BLaER1 (cell line): ENCODE data around the gene SLC6A1.

Experiments used
- H3K27ac ChIP-seq: shearing (Covaris generic); formaldehyde crosslinking; 2 replicates; pipeline ENCODE4 v1.8.1; 2022
- H3K27me3 ChIP-seq: shearing (Covaris generic); formaldehyde crosslinking; 2 replicates; pipeline ENCODE4 v1.8.1; 2022
- H3K36me3 ChIP-seq: shearing (Covaris generic); formaldehyde crosslinking; 2 replicates; pipeline ENCODE4 v1.8.1; 2022
- H3K4me1 ChIP-seq: shearing (Covaris generic); formaldehyde crosslinking; 2 replicates; pipeline ENCODE4 v1.8.1; 2022
- H3K4me2 ChIP-seq: shearing (Covaris generic); formaldehyde crosslinking; 2 replicates; pipeline ENCODE4 v1.8.1; 2022
- H3K4me3 ChIP-seq: shearing (Covaris generic); formaldehyde crosslinking; 2 replicates; pipeline ENCODE4 v1.8.1; 2022
- H3K9ac ChIP-seq: shearing (Covaris generic); formaldehyde crosslinking; 2 replicates; pipeline ENCODE4 v1.8.1; 2022
- H3K9me3 ChIP-seq: shearing (Covaris generic); formaldehyde crosslinking; 2 replicates; pipeline ENCODE4 v1.8.1; 2022
- H4K20me1 ChIP-seq: shearing (Covaris generic); formaldehyde crosslinking; 2 replicates; pipeline ENCODE4 v1.8.1; 2022
- Cebpa-rat ChIP-seq: shearing (Covaris generic); IDR thresholded peaks from 2 replicates; pipeline ENCODE4 v1.8.1; 2022

Gene SLC6A1

DNA sequence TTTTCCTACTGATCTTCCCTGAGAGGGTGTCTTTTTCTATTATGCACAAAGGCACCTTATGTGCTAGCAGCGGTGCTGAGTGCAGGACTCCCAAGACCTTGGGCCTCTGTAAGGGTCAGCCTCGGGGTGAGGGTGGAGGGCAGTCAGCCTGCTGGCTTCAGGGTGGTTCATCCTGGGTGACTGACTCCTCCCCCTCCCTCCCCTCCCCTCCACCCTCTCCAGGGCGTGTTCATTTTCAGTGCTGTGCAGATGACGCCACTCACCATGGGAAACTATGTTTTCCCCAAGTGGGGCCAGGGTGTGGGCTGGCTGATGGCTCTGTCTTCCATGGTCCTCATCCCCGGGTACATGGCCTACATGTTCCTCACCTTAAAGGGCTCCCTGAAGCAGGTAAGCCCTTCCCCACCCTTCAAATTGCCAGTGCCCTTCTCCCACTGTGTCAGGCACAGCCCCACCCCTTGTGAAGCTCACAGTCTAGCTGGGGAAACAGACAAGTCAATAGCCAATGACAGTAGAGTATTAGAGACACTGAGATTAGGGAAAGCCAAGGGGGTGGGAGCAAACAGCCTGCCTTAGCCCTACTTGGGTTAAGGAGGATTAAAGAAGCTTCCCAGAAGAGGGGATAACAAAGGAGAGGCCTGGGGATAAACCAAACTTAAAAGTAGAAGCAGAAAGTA, 41.9 kb downstream of the SLC6A1 start:
- Histone ChIP-seq H3K36me3 (no peaks in the 10 kb centered on the region), H3K9me3 (no peaks in the 10 kb centered on the region), H3K4me1 (no peaks in the 10 kb centered on the region), H4K20me1 (no peaks in the 10 kb centered on the region), H3K9ac (no peak overlapping the region), H3K4me2 (no peak overlapping the region), H3K27me3 (no peaks in the 10 kb centered on the region), H3K4me3 (no peak overlapping the region), H3K27ac (no peak overlapping the region)
- TF ChIP-seq Cebpa-rat = no peak

DNA sequence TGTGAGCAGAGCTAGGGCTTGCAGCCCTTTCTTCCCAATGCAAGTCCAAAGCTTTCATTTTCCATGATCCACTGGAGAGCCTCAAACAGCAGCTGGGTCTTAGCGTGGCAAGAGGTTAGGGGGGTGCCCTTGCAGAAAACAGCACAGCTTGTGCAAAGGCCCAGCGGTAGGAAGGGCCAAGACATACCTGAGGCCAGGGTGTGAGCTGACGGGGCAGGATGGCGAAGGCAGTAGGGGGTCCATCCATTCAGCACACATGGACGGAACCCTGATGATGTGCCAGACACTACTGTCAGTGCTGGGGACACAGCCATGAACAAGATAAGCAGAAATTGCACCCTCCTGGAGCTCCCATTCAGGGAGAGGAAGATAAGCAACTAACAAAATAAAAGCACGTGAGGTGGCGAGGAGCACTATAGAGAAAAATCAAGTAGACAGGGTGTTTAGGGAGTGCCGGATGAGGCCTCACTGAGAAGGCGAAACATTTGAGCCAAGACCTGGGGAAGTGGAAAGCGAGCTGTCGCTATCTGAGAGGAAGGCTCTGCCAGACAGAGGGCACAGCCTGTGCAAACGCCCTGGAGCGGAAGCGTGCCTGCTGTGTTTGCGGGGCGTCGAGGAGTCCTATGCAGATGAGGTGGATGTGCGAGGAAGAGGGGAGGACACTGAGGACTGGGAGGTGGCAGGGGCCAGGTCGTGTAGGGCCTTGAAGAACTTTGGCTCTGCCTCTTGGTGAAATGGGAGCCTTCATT, 43.4 kb downstream of the SLC6A1 start:
- no peak for TF ChIP-seq Cebpa-rat
- no peaks in the 10 kb centered on the region for H4K20me1 ChIP-seq
- H3K9ac ChIP-seq = no peak overlapping the region
- H3K36me3 ChIP-seq = no peaks in the 10 kb centered on the region
- no peaks in the 10 kb centered on the region for H3K9me3 ChIP-seq
- H3K4me3 ChIP-seq = no peak overlapping the region
- H3K27me3 ChIP-seq = no peaks in the 10 kb centered on the region
- H3K27ac ChIP-seq = no peak overlapping the region
- no peak overlapping the region for H3K4me2 ChIP-seq
- H3K4me1 ChIP-seq = no peaks in the 10 kb centered on the region

DNA sequence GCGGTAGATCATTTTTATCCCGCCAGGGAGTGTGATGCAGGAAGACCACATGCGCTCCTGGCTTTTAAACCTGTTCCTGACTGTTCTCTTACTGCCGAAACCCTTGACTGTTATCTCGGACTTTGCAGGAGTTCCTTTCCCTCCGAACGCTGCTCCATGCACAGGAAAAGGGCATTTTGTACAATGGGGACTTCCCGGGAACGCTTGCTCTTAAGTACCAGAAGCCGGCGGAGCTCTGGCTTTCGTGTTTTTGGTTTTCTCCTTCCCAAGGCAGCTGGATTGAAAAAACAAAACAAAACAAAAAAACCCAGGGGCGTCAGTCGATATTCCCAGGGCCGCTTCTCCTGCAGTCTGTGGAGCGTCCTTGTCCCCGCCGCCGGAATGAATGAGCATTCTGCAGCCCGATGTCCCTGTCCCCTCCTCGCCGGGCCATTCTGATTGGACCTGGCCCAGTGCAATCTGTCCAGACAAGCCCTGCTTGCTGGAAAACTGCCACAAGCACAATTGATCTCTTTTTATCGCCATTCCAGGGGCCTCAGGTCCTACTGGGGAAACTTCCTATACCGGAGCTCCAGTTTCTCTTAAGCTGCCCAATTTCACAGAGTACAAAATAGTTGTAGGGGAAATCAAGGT, 44.8 kb downstream of the SLC6A1 start:
- H3K36me3 ChIP-seq = no peaks in the 10 kb centered on the region
- no peaks in the 10 kb centered on the region for H4K20me1 ChIP-seq
- H3K9ac ChIP-seq = no peak overlapping the region
- no peak for TF ChIP-seq Cebpa-rat
- no peaks in the 10 kb centered on the region for H3K4me1 ChIP-seq
- H3K4me3 ChIP-seq = no peak overlapping the region
- H3K4me2 ChIP-seq = no peak overlapping the region
- no peaks in the 10 kb centered on the region for H3K27me3 ChIP-seq
- no peaks in the 10 kb centered on the region for H3K9me3 ChIP-seq
- H3K27ac ChIP-seq = no peak overlapping the region

DNA sequence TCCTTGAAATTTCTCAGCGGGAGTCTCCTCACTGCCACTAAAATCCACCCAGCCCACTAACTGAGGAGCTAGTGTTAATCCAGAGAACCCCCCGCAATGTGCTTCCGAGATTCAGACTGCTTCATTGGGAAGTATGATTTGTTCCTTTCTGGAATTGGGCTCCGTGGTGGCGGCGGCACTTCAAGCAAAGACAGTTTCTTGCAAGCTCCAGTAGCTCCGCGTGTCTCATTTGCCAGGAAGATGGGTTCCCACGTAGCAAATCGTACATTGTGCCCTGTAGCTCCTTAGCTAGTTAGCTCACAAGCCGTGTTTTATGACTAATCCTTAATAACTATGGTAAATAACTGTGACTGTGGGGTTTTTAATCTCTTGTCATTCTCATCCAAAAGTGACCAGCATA, 45.4 kb downstream of the SLC6A1 start:
- H4K20me1 ChIP-seq = no peaks in the 10 kb centered on the region
- no peak for TF ChIP-seq Cebpa-rat
- H3K4me3 ChIP-seq = no peak overlapping the region
- H3K4me1 ChIP-seq = no peaks in the 10 kb centered on the region
- H3K27ac ChIP-seq = no peak overlapping the region
- H3K36me3 ChIP-seq = no peaks in the 10 kb centered on the region
- no peaks in the 10 kb centered on the region for H3K27me3 ChIP-seq
- H3K4me2 ChIP-seq = no peak overlapping the region
- H3K9me3 ChIP-seq = no peaks in the 10 kb centered on the region
- H3K9ac ChIP-seq = no peak overlapping the region

DNA sequence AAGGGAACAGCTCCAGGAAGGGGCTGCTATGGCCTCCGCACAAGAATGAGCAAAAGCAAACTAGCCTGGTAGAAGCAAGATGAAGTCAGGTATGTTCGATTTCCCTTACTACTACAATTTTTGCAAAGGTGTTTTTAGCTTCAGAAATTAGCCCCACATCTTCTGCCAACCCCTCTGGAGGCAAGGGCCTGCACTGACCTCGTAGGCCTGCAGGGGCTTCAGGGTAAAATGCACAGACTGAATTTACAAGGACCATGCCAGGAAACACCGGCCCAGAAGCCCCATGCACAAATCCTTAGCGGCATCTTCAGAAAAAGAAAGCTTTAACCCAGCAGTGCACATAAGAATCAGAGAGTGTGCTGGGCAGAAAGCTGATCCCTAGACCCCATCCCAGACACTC, 53.0 kb downstream of the SLC6A1 start:
- Histone ChIP-seq H3K4me1 (peaks cover 8% of the 10 kb centered on the region), H3K4me3 (no peak overlapping the region), H3K27ac (no peak overlapping the region), H4K20me1 (no peaks in the 10 kb centered on the region), H3K36me3 (no peaks in the 10 kb centered on the region), H3K9ac (no peak overlapping the region), H3K9me3 (no peaks in the 10 kb centered on the region), H3K4me2 (no peak overlapping the region), H3K27me3 (no peaks in the 10 kb centered on the region)
- no peak for TF ChIP-seq Cebpa-rat

DNA sequence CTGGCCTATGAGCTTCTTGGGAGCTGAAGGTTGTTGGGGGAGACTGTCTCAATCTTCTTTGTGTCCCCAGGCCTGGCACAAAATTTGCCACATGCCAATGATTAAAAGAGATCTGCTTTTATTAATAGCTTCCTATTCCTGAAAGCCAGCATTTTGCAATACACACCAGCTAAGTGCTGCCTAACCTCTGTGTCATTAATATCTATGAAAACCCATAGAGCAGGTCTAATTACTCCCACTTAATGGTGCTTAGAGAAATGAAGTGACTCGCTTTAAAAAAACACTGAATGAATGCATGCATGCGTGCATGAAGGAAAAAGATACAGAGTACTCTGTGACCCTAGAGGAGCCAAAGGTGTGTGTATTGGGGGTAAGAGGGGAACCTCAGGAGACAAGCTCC, 55.0 kb downstream of the SLC6A1 start:
- Histone ChIP-seq H3K4me3 (no peak overlapping the region), H3K27me3 (no peaks in the 10 kb centered on the region), H3K9me3 (no peaks in the 10 kb centered on the region), H3K4me2 (no peak overlapping the region), H3K36me3 (no peaks in the 10 kb centered on the region), H3K9ac (no peak overlapping the region), H3K27ac (no peak overlapping the region), H4K20me1 (no peaks in the 10 kb centered on the region), H3K4me1 (peaks cover 16% of the 10 kb centered on the region)
- TF ChIP-seq Cebpa-rat = no peak

DNA sequence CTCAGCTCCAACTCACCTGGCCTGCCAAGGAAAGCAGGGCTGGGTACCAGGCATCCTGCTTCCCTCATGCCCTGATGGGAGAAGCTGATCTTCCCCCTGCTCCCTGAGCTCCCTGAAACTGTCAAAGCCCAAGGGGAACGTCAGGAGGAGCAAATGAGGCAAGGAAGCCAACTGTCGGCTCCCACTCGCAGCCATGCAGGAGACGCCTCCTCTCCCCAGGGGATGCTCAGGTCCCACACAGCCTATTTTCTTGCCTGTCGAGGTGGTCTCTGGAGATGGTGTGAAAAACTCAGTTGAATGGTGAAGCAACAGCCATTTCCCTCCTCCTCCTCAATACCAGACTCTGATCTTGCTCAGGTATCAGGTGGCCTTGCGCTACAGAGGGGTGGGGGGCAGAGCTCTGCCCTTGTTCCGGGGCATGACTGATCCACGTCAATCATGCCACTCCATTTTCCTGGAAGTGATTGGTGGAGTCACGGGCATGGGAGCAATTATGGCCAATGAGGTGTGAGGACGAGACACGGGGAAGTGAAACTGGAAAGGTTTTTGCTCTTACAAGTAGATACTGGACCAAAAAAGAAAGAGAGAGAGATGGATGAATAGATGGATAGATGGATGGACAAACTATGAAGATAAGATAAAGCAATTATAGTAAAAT, 58.2 kb downstream of the SLC6A1 start:
- Histone ChIP-seq H3K27me3 (no peaks in the 10 kb centered on the region), H3K4me2 (peak overlapping the region; percentile 65), H3K9me3 (no peaks in the 10 kb centered on the region)

DNA sequence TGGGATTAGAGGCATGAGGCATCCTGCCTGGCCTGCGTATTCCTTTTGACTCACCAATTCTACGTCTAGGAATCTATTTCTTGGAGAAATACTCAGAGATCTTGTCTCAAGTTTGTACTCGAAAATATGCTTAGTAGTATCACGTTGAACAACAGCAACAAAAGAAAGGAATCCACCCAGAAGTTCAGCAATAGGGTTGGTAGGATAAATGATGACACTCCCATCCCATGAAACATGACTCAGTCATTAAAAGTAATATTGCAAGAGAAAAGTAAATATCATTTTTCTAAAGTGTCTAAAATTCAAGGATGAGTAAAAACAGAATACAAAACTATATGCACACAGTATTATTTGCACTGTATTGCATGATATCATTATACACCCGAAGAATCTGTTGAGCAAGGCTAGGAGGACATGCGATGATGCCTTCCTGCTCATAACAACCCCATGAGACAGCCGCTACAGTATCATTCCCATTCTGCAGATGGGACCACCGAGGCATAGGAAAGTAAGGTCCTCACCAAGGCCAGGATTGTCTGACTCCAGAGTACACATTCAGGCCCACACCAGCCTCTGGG, 61.5 kb downstream of the SLC6A1 start:
- H3K4me3 ChIP-seq = no peak overlapping the region
- H3K9me3 ChIP-seq = no peaks in the 10 kb centered on the region
- H3K4me2 ChIP-seq = no peak overlapping the region
- no peak for TF ChIP-seq Cebpa-rat
- H3K36me3 ChIP-seq = no peaks in the 10 kb centered on the region
- H3K27ac ChIP-seq = no peak overlapping the region
- no peaks in the 10 kb centered on the region for H3K27me3 ChIP-seq
- H4K20me1 ChIP-seq = no peaks in the 10 kb centered on the region
- H3K4me1 ChIP-seq = peaks cover 18% of the 10 kb centered on the region
- no peak overlapping the region for H3K9ac ChIP-seq

More for the DNA sequence above, 58.2 kb downstream of the SLC6A1 start:
- Histone ChIP-seq H3K27ac (no peak overlapping the region), H4K20me1 (no peaks in the 10 kb centered on the region), H3K36me3 (no peaks in the 10 kb centered on the region), H3K4me1 (peaks cover 16% of the 10 kb centered on the region), H3K9ac (no peak overlapping the region), H3K4me3 (no peak overlapping the region)
- TF ChIP-seq Cebpa-rat = no peak

DNA sequence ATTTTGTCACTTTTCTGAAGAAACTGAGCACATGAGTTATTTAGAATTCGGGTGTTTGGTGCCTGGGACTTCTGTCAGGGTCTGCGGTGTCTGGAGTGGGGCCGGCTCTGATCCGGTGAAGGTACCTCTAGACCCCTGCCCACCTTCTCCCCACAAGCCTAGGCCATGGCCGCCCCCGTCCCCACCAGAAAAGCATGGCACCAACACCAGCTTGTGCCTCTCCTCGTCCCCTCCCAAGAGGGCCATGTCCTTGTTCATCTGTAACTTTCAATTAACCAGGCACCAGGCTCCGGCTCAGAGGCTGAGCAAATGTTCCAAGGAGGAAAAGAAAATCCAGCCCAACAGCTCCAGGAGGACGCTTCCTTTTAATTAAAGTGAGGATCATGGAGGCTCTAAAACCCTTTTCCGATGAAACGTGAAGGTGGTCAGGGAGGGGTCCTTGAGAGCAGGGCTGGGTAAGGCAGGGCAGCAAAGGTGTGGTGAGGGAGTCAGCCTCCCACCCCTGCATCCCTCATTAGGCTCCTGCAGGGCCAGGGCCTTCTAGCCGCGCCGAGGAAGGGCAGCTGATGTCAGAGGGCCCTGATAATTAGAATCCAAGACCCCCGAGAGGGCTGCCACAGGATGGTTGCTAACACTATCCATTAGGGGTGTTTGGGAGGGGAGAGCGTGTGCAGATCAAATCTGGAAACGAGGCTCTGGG, 62.3 kb downstream of the SLC6A1 start:
- H3K4me1 ChIP-seq = peaks cover 21% of the 10 kb centered on the region
- H3K27ac ChIP-seq = no peak overlapping the region
- no peaks in the 10 kb centered on the region for H4K20me1 ChIP-seq
- H3K27me3 ChIP-seq = no peaks in the 10 kb centered on the region
- no peak overlapping the region for H3K4me2 ChIP-seq
- no peaks in the 10 kb centered on the region for H3K36me3 ChIP-seq
- H3K9me3 ChIP-seq = no peaks in the 10 kb centered on the region
- H3K9ac ChIP-seq = no peak overlapping the region
- TF ChIP-seq Cebpa-rat = no peak
- H3K4me3 ChIP-seq = no peak overlapping the region
